HG03108 (cell line): ENCODE data around the gene DUSP5.
A peak's percentile ranks its signal among the peaks of the same experiment; 100 is the strongest.
"Not testable (repeated sequence)": the region's sequence is repeated elsewhere in the genome, so short reads cannot be mapped to it uniquely, and the experiment has no call there.

Experiments used
- ATAC-seq: cut with Tn5 transposase; IDR thresholded peaks from one replicate; pipeline ENCODE4 v1.9.1; 2021; ENCODE audit warnings: moderate library complexity; ENCODE audit not compliant: unreplicated experiment

Gene DUSP5

DNA sequence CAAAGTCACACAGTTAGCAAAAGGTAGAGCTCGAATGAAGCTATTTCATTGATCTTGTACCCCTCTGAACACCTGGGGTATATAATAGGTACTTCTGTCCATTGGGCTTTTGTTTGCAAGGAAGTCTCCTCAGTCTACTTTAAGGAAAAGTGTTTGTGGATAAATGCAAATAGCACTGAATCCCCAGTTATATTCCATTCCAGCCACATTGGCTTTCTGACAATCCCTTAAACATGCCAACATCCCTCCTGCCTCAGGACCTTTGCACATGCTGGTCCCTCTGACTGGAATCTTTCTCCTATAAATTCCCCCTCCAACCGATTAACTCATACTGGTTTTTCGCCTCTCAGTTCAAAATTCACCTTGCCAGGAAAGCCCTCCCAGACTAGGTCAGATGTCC is 17.1 kb downstream of the DUSP5 start:
- no peak for ATAC-seq

DNA sequence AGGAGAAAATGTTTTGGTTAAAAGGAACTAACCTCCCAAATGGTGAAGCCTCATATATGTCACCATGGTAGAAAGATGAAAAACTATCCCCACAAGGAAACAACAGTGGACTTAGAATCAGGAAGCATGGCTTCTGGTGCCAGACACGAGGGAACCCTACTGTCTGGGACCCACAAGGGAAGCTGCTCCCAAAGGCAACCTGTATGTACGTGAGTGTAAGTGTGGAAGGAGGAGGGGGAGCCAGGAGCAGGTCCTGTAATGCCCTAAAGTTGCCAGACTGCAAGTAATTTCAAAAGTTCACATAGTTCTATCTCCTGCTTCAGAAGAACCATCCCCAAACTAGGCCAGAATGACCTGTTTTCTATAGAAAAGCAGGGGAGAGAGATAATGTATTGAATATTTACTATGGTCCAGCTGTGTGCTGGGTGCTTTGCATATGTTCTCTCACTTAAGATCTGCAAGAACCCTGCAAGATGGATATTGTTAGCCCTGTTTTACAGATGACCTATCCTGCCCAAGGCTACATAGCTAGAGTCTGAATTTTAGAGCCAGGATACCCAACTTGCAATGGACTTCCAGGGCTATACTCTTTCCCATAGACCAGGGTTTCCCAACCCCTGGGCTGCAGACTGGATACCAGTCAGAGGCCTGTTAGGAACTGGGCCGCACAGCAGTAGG is 19.2 kb downstream of the DUSP5 start:
- no peak for ATAC-seq

DNA sequence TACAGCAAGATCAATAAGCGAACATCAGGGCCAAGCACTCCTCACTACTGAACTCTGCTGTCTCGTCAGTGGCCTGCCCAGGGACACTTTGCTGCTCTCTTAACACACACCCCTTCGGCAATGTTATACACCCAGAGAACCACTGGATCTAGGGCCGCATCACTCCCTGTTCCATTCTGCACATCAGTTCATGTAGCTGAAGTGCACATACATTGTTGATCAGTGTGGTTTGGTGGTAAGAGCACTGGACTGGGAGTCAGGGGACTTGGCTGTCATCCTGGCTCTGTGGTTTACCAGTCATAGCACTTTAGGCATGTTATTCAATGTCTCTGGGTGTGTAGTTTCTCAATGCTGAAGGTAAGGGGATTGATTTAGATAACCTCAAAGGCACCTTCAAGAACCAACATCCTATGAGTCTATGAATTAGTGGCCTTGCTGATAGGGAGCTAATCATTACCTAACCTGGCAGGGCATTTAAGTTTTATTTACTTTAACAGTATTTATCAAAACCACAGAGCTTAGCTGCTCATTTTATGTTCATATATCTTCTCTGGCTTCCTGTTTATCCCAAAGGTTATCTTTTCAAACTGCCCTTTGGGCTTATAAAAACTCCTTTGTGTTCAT is 24.8 kb downstream of the DUSP5 start:
- no peak for ATAC-seq

DNA sequence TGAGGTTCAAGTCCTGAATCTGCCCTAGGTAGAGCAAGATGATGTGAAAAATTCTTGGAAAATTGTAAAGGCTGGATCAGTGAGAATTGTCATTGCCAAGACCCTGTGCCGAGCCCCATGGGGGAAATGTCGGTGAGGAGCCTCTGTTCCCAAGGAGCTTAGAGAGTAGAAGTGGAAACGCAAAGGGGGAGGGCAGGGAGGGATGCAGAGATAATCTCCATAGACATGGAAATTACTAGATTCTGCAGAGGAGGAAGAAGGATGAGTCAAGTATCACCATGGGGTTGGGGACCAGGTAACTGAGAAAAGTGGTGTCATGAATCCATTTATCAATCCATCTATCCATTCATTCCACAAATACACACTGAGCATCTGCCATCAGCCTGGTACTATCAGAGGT is 26.0 kb downstream of the DUSP5 start:
- no peak for ATAC-seq

DNA sequence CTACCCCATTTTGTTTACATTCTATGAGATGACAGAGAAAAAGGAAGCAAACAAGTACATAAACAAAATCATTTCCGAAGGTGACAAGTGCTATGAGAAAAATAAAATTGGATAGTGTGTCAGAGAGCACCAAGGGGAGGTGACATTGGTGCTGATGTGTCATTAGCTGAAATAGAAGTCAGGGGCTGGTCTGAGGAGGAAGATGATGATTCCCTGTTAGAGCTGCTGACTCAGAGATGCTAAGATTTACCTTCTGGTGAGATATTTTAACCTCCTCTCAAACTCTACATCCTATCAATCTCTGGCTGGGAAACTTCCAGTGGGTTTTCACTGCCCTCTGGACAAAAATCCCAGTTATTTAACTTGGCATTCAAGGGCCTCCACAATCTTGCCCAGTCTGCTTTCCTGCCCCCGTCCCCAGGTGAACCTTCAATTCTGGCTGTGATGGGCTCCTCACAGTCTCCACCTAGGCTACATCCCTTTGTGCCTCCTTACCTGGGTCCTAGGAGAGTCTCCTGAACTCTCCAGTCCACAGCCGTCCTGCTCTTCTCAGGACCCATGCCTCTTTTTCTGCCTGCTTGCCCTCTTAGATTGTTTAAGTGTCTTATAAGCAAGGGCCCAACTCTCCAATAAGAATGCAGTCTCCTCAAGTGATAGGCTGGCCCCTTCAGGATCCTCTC is 26.6 kb downstream of the DUSP5 start:
- no peak for ATAC-seq

DNA sequence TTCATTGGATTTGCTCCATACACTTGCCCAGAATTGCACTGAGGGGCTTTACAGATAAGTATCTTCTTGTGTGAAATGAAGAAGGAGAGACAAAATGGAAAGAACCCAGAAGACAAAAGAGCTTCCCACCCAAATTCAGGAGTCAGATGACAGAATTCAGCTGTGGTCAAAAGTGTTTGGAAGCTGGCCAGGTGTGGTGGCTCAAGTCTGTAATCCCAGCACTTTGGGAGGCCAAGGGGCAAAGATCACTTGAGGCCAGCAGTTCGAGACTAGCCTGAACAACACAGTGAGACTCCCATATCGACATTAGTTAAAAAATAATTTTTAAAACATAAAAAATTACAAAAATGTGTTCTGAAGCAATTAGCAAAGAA is 27.1 kb downstream of the DUSP5 start:
- no peak for ATAC-seq

DNA sequence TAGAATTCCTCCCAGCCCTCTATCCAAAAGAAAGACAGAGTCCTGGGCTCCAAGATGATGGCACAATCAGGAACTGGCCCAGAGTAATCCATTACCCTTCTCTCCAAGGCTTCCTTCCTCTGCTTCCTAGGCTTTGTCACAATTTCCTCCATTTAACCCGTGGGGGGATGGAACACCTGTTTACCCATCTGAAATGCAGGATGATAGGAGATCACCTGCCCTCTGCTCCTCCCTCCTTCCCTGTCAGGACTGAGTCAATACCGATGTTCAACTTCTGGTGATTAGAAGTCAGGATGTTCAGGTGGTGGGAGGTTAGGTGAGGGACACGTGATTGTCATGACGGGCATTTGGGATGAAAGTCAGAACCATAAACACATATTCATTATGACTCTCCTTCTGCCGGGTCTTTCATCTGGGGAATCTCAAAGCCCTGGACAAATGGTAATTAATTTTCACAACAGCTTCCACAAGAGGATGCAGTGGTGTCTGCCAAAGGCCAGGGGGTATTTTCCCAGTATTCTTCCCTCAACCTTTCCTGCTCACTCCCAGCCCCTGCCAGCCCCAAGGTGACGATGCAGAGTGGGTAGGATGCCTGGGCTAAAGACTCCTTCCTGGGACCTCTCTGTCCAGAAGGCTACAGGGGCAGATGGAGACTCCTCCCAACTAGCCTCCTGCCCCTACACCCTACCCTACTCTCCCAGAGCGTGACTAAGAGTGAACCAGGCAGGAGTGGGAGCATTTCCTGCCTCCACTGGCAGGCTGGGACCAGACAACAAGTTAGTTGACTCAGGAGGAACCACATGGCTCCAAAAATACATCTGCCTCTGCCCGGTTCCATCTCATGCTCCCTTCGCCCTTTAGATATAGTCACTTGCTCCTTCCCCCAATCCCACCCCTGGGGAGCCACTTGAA is 27.9 kb downstream of the DUSP5 start:
- ATAC-seq = no peak

DNA sequence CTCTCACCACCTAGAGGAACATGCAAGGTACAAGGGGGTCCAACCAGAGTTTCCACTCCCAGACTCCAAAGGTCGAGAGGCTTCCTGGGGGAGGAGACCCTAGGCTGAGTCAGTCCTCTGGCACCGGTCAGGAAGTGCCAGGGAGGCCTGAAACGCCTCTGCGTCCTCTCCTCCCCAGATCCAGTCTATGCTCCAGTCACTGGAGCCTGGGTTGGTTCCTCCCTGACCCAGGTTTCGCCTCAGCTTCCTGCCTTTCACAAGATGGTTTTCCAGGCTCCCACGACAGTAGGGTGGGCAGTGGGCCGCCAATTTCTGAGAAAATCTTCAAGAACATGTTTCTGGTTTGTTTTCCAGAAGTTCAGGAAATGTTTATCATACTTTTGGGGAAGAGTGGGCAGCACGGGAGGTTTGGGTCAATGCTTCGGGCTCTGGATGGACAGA is 30.0 kb downstream of the DUSP5 start:
- ATAC-seq = no peak

DNA sequence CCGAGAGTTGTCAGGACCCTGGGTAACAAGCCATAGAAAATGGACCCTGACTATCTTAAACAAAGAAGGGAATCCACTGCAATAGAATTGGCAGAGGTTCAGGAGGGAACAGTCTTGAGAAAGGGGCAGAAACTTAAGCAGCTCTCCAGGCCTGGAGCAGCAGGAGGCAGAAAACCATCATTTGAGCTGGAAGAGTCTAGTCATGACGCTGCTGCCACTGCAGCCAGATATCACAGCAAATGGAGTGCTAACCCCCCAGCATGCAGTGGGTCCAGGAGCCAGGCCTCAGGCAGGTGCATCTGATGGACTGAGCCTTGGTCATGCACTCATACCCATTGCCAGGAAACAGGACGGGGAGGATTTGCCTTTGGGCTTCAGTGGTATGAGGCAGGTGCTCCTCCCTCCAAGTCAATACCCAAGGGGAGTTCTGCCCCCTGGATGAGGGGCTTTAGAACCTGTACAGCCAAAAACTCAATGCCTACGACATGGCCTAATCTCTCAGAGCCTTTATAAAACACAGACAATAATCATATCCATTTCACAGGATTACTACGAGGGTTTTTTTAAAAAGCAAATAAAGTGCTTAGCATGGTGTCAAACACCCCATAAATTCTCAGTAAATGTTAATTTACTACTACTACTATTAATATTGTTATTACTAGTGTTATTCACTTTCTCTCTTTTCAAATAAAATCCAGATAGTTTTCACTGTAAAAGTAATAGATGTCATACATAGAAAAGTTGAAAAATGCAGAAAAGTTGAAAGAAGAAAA is 30.7 kb downstream of the DUSP5 start:
- ATAC-seq = no peak

DNA sequence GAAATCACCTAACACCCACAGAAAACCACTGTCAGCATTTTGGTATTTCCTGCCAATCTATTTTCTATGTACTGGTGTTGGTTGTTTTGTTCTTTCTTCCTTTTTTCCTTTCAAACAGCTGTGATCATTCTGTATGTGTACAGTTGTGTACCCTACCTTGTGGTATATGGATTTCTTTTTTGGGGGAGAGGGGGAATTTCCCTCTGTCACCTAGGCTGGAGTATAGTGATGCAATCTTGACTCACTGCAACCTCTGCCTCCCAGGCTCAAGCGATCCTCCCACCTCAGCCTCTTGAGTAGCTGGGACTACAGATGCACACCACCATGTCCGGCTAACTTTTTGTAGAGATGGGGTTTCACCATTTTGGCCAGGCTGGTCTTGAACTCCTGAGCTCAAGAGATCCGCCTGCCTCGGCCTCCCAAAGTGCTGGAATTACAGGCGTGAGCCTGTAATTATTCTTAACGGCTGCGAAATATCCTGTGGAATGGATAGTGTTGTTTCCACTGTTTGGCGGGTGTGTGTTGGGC is 31.4 kb downstream of the DUSP5 start:
- ATAC-seq = peak; percentile 48

DNA sequence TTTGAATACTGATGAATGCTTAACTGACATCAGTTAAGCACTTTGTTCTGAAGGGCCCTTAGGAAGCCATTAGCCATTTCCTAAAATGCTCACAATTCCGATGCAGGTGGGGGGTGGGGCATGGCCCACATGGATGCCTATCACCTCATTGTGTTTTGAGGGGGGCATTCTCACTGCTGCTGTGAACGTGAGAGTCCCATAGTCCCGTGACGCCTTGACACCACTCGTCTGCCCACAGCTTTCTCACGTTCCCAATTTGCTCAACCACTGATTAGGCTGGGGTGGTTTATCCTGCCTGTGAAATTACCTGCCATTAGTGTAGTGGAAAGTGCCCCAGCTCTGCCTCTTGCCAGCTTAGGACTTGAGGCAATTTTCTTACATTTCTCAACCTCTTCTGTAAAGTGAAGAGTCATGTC is 31.9 kb downstream of the DUSP5 start:
- ATAC-seq = no peak

DNA sequence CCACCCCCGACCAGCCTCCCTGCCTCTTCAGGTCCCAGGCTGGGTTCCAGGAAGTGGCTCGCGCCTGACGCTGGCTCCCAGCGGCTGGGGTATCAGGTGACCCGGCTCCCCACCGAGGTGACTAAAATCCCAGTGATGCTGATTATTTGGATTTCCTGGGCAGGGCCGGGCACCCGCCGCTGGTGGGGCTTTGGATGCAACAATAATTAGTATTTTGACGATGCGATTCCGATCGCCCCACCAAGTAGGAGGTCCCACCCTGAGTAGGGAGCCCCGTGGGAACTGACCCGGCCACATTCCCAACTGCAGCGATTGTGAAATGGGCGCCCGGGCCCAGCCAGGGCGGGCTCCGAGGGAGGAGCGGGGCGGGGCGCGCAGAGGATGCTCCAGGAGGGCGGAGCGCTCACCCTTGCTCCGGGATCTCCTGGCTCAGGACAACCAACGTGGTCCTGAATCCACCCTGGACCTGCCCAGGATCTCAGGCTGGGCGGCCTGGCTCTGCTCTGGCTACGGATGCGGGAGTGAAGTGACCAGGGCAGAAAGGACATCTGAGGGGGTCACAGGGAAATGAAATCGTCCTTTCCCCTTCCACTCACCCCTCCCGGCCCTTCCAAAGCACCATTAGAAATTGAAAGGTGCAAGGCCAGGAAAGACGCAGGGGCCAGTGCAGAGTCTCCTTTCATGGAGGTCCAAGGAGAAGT is 32.6 kb downstream of the DUSP5 start:
- no peak for ATAC-seq

DNA sequence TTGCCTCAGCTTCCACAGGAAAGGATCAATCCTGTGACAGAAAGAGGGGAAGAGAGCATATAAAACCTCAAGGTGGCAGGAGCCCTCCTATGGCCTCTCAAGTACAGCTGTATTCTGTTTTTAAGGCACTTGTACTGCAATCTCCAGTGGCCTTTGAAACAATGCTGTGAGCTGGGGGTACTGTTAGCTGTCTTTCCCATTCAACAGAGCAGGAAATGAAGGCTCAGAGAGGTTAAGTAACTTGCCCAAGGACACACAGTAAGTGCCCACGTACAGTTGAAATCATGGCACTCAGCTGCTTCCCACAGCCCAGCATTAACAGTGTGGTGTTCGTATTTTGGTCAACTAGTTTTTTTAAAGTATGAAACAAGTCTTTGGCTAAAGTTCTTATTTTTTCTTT is 34.0 kb downstream of the DUSP5 start:
- no peak for ATAC-seq

DNA sequence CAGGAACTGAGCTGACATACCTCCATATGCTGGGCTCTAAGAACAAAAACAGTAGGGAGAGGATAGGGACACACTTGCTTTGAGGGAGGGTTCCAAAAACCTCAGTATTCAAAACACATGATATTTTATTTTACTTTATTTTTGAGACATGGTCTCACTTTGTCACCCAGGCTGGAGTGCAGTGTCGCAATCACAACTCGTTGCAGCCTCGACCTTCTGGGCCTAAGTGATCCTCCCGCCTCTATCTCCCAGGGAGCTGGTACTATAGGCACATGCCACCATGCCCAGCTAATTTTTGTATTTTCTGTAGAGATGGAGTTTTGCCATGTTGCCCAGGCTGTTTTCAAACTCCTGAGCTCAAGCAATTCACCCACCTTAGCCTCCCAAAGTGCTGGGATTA is 34.9 kb downstream of the DUSP5 start:
- not testable (repeated sequence) for ATAC-seq

DNA sequence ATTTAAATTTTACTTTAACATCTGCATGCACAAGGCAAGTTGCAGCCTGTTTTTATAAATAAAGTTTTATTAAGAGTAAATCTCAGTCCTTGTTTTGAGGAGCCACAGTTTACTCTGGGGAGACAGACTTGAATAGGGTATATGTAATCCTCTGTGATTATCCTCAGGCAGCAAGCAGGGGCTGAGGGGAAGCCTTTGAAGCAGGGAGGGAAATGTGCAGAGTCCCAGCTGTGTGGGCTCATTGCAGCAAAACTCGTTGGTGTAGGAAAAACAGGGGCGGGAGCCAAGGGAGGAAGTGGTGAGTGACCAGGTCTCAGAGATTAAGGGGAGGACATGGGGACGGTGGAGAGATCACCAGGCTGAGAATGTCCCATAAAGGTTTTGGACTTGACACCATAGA is 35.4 kb downstream of the DUSP5 start:
- ATAC-seq = no peak

DNA sequence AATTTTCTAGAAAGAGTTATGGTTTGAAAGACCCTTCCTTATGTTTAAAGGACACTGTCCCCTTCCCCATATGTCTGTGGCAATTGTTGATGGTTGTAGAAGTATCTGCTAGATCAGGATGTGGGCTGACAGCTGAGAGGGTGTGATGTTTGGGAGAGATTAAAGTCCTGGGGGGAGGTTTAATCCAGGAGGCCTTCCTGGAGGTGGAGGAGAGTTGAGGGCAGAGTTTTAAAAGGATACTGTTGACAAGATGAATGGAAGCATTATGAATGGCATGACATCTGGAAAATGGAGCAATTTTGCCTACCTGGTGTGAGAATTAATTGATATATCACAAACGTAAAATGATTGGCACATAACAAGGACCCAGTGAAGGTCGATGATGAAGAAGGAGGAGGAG is 36.9 kb downstream of the DUSP5 start:
- no peak for ATAC-seq

DNA sequence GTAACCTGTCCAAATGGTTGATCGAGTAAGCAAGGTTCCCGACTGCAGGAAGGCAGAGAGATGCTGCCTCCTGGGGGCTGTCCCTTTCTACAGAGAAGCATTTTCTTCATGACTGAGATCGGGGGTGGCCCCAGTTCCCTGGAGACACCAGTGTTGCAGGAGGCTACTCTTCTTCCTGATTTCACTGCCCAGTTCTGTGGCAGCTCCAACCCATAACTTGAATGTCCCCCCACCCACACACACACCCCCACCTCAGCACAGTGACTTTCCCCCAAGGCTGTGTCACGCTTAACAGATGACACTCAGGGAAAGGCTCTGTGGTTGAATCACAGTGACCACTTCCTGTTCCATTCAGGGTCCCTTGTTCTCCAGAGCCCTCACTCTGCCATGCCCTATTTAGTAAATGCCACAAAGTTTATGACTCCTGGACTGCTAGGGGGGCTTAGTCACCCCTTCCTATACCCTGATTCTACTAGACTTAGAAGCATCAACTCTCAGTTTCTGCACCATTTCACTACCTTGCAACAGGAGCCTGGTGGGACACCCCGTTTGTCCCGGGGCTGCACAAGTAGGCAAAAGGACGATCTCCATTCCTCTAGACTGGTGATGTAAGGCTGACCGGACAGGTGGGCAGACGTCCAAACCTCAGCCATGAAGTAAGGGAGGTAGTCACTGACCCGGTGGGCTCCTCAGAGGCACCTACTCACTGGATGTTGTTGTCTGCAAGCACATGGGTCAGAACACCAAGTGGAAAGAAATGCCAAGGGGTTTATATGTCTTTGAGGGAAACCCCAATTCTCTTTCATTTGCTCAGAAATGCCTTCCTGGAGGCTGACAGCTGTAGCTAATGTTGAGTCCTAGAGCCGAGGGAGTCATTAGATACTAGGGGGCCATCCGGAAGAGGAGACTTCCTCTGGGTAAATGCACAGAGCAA is 38.5 kb downstream of the DUSP5 start:
- ATAC-seq = peak; percentile 77

DNA sequence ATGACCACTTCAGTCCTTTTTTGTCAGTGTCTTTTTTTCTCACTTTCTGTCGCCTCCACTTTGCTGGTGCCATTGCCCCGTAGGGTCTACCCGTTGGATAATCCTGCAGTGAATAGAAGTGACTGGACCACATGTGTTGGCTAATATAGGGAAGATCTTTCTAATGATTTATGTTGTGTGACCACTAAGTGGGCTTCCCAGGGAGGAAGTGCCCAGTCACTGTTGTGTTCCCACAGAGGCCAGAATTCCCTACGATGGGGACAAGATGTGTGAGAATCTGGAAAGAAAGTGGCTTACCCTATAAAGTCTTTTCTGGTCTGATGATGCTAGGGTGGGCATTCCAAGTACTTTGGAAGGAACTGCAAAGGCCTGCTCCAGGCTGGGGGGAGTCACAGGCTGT is 41.4 kb downstream of the DUSP5 start:
- ATAC-seq = no peak

DNA sequence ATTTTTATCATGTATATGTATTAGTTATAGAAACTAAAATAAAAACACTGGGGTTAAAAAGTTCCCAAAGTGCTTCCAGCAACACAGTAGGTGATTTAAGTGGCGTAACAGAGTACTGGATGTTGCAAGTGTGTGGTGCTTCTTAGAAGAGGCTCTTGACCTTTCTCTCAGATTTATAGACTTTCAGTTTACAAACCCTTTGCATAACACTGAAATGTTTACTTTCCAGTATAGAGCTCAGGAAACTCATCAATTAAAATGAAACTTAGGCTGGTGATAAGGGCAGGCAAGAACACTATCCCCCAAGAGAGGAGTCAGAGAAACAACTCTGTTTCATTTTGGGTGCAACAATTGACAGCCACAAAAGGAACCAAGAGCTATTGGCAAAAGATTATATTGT is 42.3 kb downstream of the DUSP5 start:
- no peak for ATAC-seq
